HG03103 (cell line): ENCODE data around the gene ADGRL1.
"Not testable (repeated sequence)": the region's sequence is repeated elsewhere in the genome, so short reads cannot be mapped to it uniquely, and the experiment has no call there.

Experiments
- ATAC-seq: cut with Tn5 transposase; IDR thresholded peaks from one replicate; pipeline ENCODE4 v1.9.1; 2021; ENCODE audit warnings: low read depth; ENCODE audit not compliant: unreplicated experiment

ADGRL1 gene

GRCh38 chr19:14205452-14206287, at the start of gene ADGRL1:
ADGRL1 (minus strand) TSS chr19:14206169; CDS start chr19:14183602, 22,567 bp downstream.
- ATAC-seq: not testable (repeated sequence)

GRCh38 chr19:14255316-14255715, 49.3 kb upstream of the ADGRL1 start:
- ATAC-seq: not testable (repeated sequence)

- ATAC-seq: not testable (repeated sequence)
These were observed 48.0 kb upstream of the ADGRL1 start for GRCh38 chr19:14253822-14254599.

GRCh38 chr19:14252136-14252535, 46.2 kb upstream of the ADGRL1 start:
- not testable (repeated sequence) for ATAC-seq

GRCh38 chr19:14250870-14251269, 44.9 kb upstream of the ADGRL1 start:
- ATAC-seq: no peak

GRCh38 chr19:14250315-14250714, 44.3 kb upstream of the ADGRL1 start:
- ATAC-seq: not testable (repeated sequence)

GRCh38 chr19:14249891-14250290, 43.9 kb upstream of the ADGRL1 start:
- ATAC-seq: not testable (repeated sequence)

- ATAC-seq: not testable (repeated sequence)
These were observed 43.2 kb upstream of the ADGRL1 start for GRCh38 chr19:14249012-14249754.

- ATAC-seq: no peak
These were observed 42.6 kb upstream of the ADGRL1 start for GRCh38 chr19:14248578-14249011.

- not testable (repeated sequence) for ATAC-seq
These were observed 41.8 kb upstream of the ADGRL1 start for GRCh38 chr19:14247548-14248471.

GRCh38 chr19:14247205-14247547, 41.2 kb upstream of the ADGRL1 start:
- not testable (repeated sequence) for ATAC-seq

- ATAC-seq: not testable (repeated sequence)
These were observed 38.4 kb upstream of the ADGRL1 start for GRCh38 chr19:14244393-14244792.

- not testable (repeated sequence) for ATAC-seq
These were observed 37.7 kb upstream of the ADGRL1 start for GRCh38 chr19:14243718-14244117.

- ATAC-seq: no peak
These were observed 31.3 kb upstream of the ADGRL1 start for GRCh38 chr19:14237014-14237941.

GRCh38 chr19:14232945-14233344, 27.0 kb upstream of the ADGRL1 start:
- not testable (repeated sequence) for ATAC-seq

- not testable (repeated sequence) for ATAC-seq
These were observed 22.6 kb upstream of the ADGRL1 start for GRCh38 chr19:14228446-14229071.

- not testable (repeated sequence) for ATAC-seq
These were observed 20.5 kb upstream of the ADGRL1 start for GRCh38 chr19:14226498-14226897.

- ATAC-seq: no peak
These were observed 16.9 kb upstream of the ADGRL1 start for GRCh38 chr19:14222886-14223285.
